Measurements from ENCODE around the gene UNC93B1. TPM values are rescaled to one million over a fixed set of nuclear protein-coding genes. Genes with fewer than 3 reads are reported as not detected.

Gene UNC93B1
- total RNA-seq, 2 donors from 2014 or later: 31.5 to 41.7 TPM

- Histone ChIP-seq H3K27me3 (replicated peaks; ENCODE audit: insufficient read depth) (no peaks in the 10 kb centered on the region), H3K4me1 (replicated peaks) (peaks cover 17% of the 10 kb centered on the region), H3K36me3 (peaks cover 0 to 5% of the 10 kb centered on the region in 2 donors), H3K27ac (no peak overlapping the region), H3K9me3 (no peaks in the 10 kb centered on the region), H3K4me3 (no peak overlapping the region)
- intact Hi-C loops (cut with DNase I): no loop called here
- TF ChIP-seq POLR2A (IDR thresholded peaks at IDR 0.05) (no peak), POLR2AphosphoS5 (IDR thresholded peaks at IDR 0.05) (no peak), CTCF (IDR thresholded peaks at IDR 0.05) (no peak)
- 86% methylated on average over 12 of the region's 12 CpGs for WGBS
- no peak for DNase-seq (ENCODE audit: low spot score)
Observed at GRCh38 chr11:68028802-68029545, 25.1 kb upstream of the UNC93B1 start.

DNA sequence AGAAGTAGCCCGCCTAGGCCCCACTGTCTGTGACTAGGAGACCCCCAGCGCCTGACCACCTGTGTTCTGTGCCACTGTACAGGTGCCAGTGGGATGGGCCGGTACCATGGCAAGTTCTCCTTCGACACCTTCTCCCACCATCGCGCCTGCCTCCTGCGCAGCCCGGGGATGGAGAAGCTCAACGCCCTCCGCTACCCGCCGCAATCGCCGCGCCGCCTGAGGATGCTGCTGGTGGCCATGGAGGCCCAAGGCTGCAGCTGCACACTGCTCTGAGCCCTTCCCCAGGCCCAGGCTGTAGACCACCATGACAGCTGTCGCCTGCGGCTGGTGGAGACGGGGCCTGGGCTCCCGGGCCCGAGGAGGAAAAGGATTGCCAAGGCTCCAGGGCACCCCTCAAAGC, 23.8 kb upstream of the UNC93B1 start:
- Histone ChIP-seq H3K4me1 (replicated peaks) (peaks cover 17% of the 10 kb centered on the region), H3K27ac (no peak overlapping the region), H3K27me3 (replicated peaks; ENCODE audit: insufficient read depth) (no peaks in the 10 kb centered on the region), H3K4me3 (no peak overlapping the region), H3K36me3 (no peaks in the 10 kb centered on the region), H3K9me3 (no peaks in the 10 kb centered on the region)
- WGBS: 96% methylated on average over 20 of the region's 21 CpGs
- no peak for TF ChIP-seq CTCF (IDR thresholded peaks at IDR 0.05)
- TF ChIP-seq POLR2A (IDR thresholded peaks at IDR 0.05): no peak
- no peak for TF ChIP-seq POLR2AphosphoS5 (IDR thresholded peaks at IDR 0.05)
- intact Hi-C loops (cut with DNase I): no loop called here
- no peak for DNase-seq (ENCODE audit: low spot score)

DNA sequence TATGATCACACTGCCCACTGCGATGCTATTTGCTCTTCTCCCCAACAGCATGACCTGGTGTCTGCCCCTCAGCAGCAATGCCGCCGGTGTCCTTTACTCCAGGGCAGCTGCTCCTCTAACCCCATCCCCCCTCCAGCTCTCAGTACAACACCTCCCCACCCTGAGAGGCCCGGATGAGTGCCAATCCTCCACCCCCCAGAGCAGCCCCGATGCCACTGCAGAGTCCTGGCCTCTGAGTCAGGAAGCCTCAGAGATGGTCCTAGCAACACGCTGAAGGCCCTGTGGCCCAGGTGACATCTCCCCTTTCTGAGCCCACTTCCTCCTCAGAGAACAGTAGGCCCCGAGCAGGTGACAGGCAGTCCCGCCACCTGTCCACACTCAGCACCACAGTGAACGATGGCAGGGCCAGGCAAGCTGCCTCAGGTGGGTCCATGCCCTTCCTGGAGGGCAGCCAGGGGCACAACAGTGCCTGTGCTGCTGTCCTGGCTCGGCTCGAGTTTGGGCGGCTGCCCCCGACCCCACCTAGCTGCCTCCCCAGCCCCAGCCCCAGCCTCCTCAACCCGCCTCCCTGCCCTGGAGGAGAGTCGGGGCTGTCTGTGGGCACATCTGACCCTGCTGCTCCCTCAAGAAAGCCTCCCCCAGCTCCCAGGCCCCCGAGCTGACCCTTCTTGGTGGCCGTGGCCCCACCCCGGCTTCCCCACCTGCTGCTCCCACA, 22.7 kb upstream of the UNC93B1 start:
- no peak for TF ChIP-seq POLR2A (IDR thresholded peaks at IDR 0.05)
- TF ChIP-seq CTCF (IDR thresholded peaks at IDR 0.05): no peak
- no peak for TF ChIP-seq POLR2AphosphoS5 (IDR thresholded peaks at IDR 0.05)
- Histone ChIP-seq H3K27me3 (replicated peaks; ENCODE audit: insufficient read depth) (no peaks in the 10 kb centered on the region), H3K4me1 (replicated peaks) (peaks cover 9% of the 10 kb centered on the region), H3K36me3 (no peaks in the 10 kb centered on the region), H3K4me3 (no peak overlapping the region), H3K27ac (no peak overlapping the region), H3K9me3 (no peaks in the 10 kb centered on the region)
- intact Hi-C loops (cut with DNase I): no loop called here
- 90% methylated on average over 18 of the region's 18 CpGs for WGBS
- no peak for DNase-seq (ENCODE audit: low spot score)

GRCh38 chr11:68025047-68025446, 21.1 kb upstream of the UNC93B1 start:
- no peaks in the 10 kb centered on the region for H3K27me3 ChIP-seq (replicated peaks; ENCODE audit: insufficient read depth)
- no peak for TF ChIP-seq CTCF (IDR thresholded peaks at IDR 0.05)
- TF ChIP-seq POLR2AphosphoS5 (IDR thresholded peaks at IDR 0.05): no peak
- no peak for TF ChIP-seq POLR2A (IDR thresholded peaks at IDR 0.05)
- no peak overlapping the region for H3K4me3 ChIP-seq
- no peak overlapping the region for H3K27ac ChIP-seq
- H3K36me3 ChIP-seq: no peaks in the 10 kb centered on the region
- 90% methylated on average over 5 of the region's 5 CpGs for WGBS
- DNase-seq (ENCODE audit: low spot score): no peak
- intact Hi-C loops (cut with DNase I): no loop called here
- no peaks in the 10 kb centered on the region for H3K9me3 ChIP-seq
- peaks cover 5% of the 10 kb centered on the region for H3K4me1 ChIP-seq (replicated peaks)

Data from prostate gland (tissue), 2 donors.